GM23338 (cell line): ENCODE measurements around the gene WDR1. TPM values are rescaled to one million over a fixed set of nuclear protein-coding genes. Genes with fewer than 3 reads are reported as not detected.
A peak's percentile ranks its signal among the peaks of the same experiment; 100 is the strongest.

ENCODE experiments used
- ATAC-seq: fragments of 200-7000 bp; cut with Tn5 transposase; 3 replicates; pipeline ENCODE4 v1.9.1; 2020
- DNase-seq: peaks from one replicate; pipeline ENCODE4 v3.0.0-alpha.2; 2015; ENCODE audit warnings: low spot score
- H2AFZ ChIP-seq: fragments of 200-600 bp; sonication (generic); 2 replicates; pipeline ENCODE4 v1.8.0; 2016; ENCODE audit warnings: antibody characterized with exemption, mild to moderate bottlenecking, moderate library complexity
- H3F3A ChIP-seq: fragments of 200-600 bp; sonication (generic); replicated peaks from 2 replicates; pipeline ENCODE4 v1.8.0; 2017; ENCODE audit warnings: antibody characterized with exemption, mixed run types, low read depth
- H3K27ac ChIP-seq: fragments of 200-600 bp; sonication (generic); 2 replicates; pipeline ENCODE4 v1.6.1; 2016; ENCODE audit warnings: low read depth
- H3K27me3 ChIP-seq: fragments of 200-600 bp; sonication (generic); 2 replicates; pipeline ENCODE4 v1.8.0; 2016; ENCODE audit warnings: mild to moderate bottlenecking, mixed run types, moderate library complexity; ENCODE audit not compliant: insufficient read depth
- H3K36me3 ChIP-seq: fragments of 200-600 bp; sonication (generic); 2 replicates; pipeline ENCODE4 v1.8.0; 2016; ENCODE audit warnings: mild to moderate bottlenecking; ENCODE audit not compliant: insufficient read depth
- H3K4me1 ChIP-seq: fragments of 200-600 bp; sonication (generic); 2 replicates; pipeline ENCODE4 v1.8.0; 2016; ENCODE audit warnings: mild to moderate bottlenecking, moderate library complexity; ENCODE audit not compliant: insufficient read depth
- H3K4me2 ChIP-seq: fragments of 200-600 bp; sonication (generic); 2 replicates; pipeline ENCODE4 v1.7.1; 2017; ENCODE audit warnings: mixed run types
- H3K4me3 ChIP-seq: fragments of 200-600 bp; sonication (generic); 2 replicates; pipeline ENCODE4 v1.6.1; 2016; ENCODE audit warnings: mixed run types
- H3K79me2 ChIP-seq: fragments of 200-600 bp; sonication (generic); replicated peaks from 2 replicates; pipeline ENCODE4 v1.8.0; 2017; ENCODE audit warnings: mild to moderate bottlenecking; ENCODE audit not compliant: insufficient read depth
- H3K9me2 ChIP-seq: fragments of 200-600 bp; sonication (generic); 2 replicates; pipeline ENCODE4 v1.8.0; 2017; ENCODE audit not compliant: insufficient read depth
- H4K20me1 ChIP-seq: fragments of 200-600 bp; sonication (generic); replicated peaks from 2 replicates; pipeline ENCODE4 v1.8.0; 2017; ENCODE audit warnings: mild to moderate bottlenecking; ENCODE audit not compliant: insufficient read depth
- H3K27ac Mint-ChIP-seq: 2 replicates; pipeline ENCODE4 v1.8.0; 2020; ENCODE audit warnings: inconsistent platforms, mild to moderate bottlenecking, moderate library complexity, mixed read lengths
- H3K27me3 Mint-ChIP-seq: 3 replicates; pipeline ENCODE4 v1.8.0; 2022; ENCODE audit warnings: low read depth, mild to moderate bottlenecking, moderate library complexity, mixed read lengths, inconsistent platforms; ENCODE audit not compliant: insufficient read depth, poor library complexity
- H3K36me3 Mint-ChIP-seq: 3 replicates; pipeline ENCODE4 v1.8.0; 2021; ENCODE audit warnings: low read depth, mild to moderate bottlenecking, inconsistent platforms, moderate library complexity, mixed read lengths
- H3K4me1 Mint-ChIP-seq: 3 replicates; pipeline ENCODE4 v1.8.0; 2020; ENCODE audit warnings: mild to moderate bottlenecking, inconsistent platforms, mixed read lengths
- H3K4me3 Mint-ChIP-seq: 3 replicates; pipeline ENCODE4 v1.8.0; 2021; ENCODE audit warnings: moderate library complexity, mild to moderate bottlenecking, inconsistent platforms, mixed read lengths
- H3K9me3 Mint-ChIP-seq: 3 replicates; pipeline ENCODE4 v1.8.0; 2020; ENCODE audit warnings: moderate library complexity, mild to moderate bottlenecking, inconsistent platforms, mixed read lengths
- CREB1 ChIP-seq: fragments of 250-450 bp; sonication (Bioruptor Pico); IDR thresholded peaks from 2 replicates; pipeline ENCODE4 v1.5.0; 2020; ENCODE audit warnings: low read depth, mild to moderate bottlenecking, moderate library complexity
- EZH2 ChIP-seq: fragments of 200-600 bp; sonication (generic); IDR thresholded peaks from one replicate; pipeline ENCODE4 v1.8.0; 2017; ENCODE audit warnings: antibody characterized with exemption, mild to moderate bottlenecking, low read depth; ENCODE audit not compliant: unreplicated experiment
- EZH2phosphoT487 ChIP-seq: fragments of 200-600 bp; sonication (generic); IDR thresholded peaks from one replicate; pipeline ENCODE4 v1.8.1; 2018; ENCODE audit warnings: antibody characterized with exemption; ENCODE audit not compliant: unreplicated experiment
- JUNB ChIP-seq: IDR thresholded peaks from one replicate; pipeline ENCODE4 v1.6.1; 2016; ENCODE audit warnings: antibody characterized with exemption; ENCODE audit not compliant: unreplicated experiment
- NANOG ChIP-seq: IDR thresholded peaks from 2 replicates; pipeline ENCODE4 v1.6.1; 2016; ENCODE audit warnings: antibody characterized with exemption, borderline replicate concordance
- POLR2AphosphoS5 ChIP-seq: IDR thresholded peaks from 2 replicates; pipeline ENCODE4 v1.6.1; 2016; ENCODE audit warnings: antibody characterized with exemption, low read depth
- STAT1 ChIP-seq: IDR thresholded peaks from one replicate; pipeline ENCODE4 v1.6.1; 2016; ENCODE audit warnings: antibody characterized with exemption; ENCODE audit not compliant: unreplicated experiment
- ZNF114 ChIP-seq: fragments of 250-450 bp; sonication (Bioruptor Pico); IDR thresholded peaks from 2 replicates; pipeline ENCODE4 v1.5.0; 2020; ENCODE audit warnings: mild to moderate bottlenecking, moderate library complexity
- ZNF331 ChIP-seq: fragments of 250-450 bp; sonication (Bioruptor Pico); IDR thresholded peaks from 2 replicates; pipeline ENCODE4 v1.5.0; 2020; ENCODE audit warnings: low read depth, mild to moderate bottlenecking, moderate library complexity
- polyA plus RNA-seq: library from polyadenylated mRNA; unstranded; fragments of >200 nt; fragmentation: Nextera tagmentation; extraction: Ambion mirVana; gene quantifications from 2 replicates; pipeline ENCODE4 v1.2.1, GENCODE V29; 2016
- total RNA-seq: library from RNA; depleted of rRNA; stranded (reverse); fragments of >200 nt; shearing (Covaris generic); gene quantifications from 2 replicates; pipeline ENCODE4 v1.2.3, GENCODE V29; 2014
- TF ChIP-seq, protein P1 (sequence below), 2 experiments: fragments of 200-600 bp in 1 of 2; sonication (generic) in 1 of 2; conservative IDR thresholded peaks; 2 replicates each; pipeline versions ENCODE4 v1.5.1 to v1.6.1; 2016 to 2017; ENCODE audit warnings: antibody characterized with exemption in 2 of 2, low read depth in 2 of 2, mild to moderate bottlenecking in 2 of 2, moderate library complexity in 1 of 2
- TF ChIP-seq, protein P2 (sequence below): IDR thresholded peaks from 2 replicates; pipeline ENCODE4 v1.6.1; 2016; ENCODE audit warnings: antibody characterized with exemption

WDR1 gene
- total and polyA plus RNA-seq, 2 experiments from 2014 or later, result 93.2 to 248 TPM

GRCh38 chr4:10089346-10089745 is 27.3 kb downstream of the WDR1 start:
- Mint-ChIP-seq H3K36me3 (peaks cover 97% of the 10 kb centered on the region), H3K27ac (no peak overlapping the region), H3K9me3 (no peaks in the 10 kb centered on the region), H3K27me3 (peaks cover 13% of the 10 kb centered on the region), H3K4me1 (peaks cover 24% of the 10 kb centered on the region), H3K4me3 (no peak overlapping the region)
- Histone ChIP-seq H3K36me3 (peaks cover 30% of the 10 kb centered on the region; the same call in 1 of the 2 replicates), H3K27me3 (no peaks in the 10 kb centered on the region), H3F3A (no peaks in the 10 kb centered on the region), H2AFZ (no peak overlapping the region), H3K4me1 (peaks cover 5% of the 10 kb centered on the region; the same call in 1 of the 2 replicates), H3K4me3 (no peak overlapping the region), H3K79me2 (peaks cover 50% of the 10 kb centered on the region), H3K4me2 (no peak overlapping the region), H4K20me1 (peaks cover 21% of the 10 kb centered on the region), H3K27ac (no peak overlapping the region), H3K9me2 (no peaks in the 10 kb centered on the region)
- ATAC-seq, result peak; percentile 36
- no peak for TF ChIP-seq ZNF114
- TF ChIP-seq, protein P1, sequence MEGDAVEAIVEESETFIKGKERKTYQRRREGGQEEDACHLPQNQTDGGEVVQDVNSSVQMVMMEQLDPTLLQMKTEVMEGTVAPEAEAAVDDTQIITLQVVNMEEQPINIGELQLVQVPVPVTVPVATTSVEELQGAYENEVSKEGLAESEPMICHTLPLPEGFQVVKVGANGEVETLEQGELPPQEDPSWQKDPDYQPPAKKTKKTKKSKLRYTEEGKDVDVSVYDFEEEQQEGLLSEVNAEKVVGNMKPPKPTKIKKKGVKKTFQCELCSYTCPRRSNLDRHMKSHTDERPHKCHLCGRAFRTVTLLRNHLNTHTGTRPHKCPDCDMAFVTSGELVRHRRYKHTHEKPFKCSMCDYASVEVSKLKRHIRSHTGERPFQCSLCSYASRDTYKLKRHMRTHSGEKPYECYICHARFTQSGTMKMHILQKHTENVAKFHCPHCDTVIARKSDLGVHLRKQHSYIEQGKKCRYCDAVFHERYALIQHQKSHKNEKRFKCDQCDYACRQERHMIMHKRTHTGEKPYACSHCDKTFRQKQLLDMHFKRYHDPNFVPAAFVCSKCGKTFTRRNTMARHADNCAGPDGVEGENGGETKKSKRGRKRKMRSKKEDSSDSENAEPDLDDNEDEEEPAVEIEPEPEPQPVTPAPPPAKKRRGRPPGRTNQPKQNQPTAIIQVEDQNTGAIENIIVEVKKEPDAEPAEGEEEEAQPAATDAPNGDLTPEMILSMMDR (conservative IDR thresholded peaks at IDR 0.05; ENCODE audit: low read depth in 2 of 2), result peak; percentile 61 to 65
- DNase-seq, result peak; percentile 64

- Histone ChIP-seq H3K4me1 (peaks cover 5% of the 10 kb centered on the region; the same call in 1 of the 2 replicates), H2AFZ (no peak overlapping the region), H3K4me2 (no peak overlapping the region), H3K9me2 (no peaks in the 10 kb centered on the region), H3K27ac (no peak overlapping the region), H3K36me3 (peaks cover 26% of the 10 kb centered on the region; the same call in 1 of the 2 replicates), H3F3A (no peaks in the 10 kb centered on the region), H3K27me3 (no peaks in the 10 kb centered on the region), H3K4me3 (no peak overlapping the region), H3K79me2 (peaks cover 41% of the 10 kb centered on the region), H4K20me1 (peaks cover 21% of the 10 kb centered on the region)
- DNase-seq, result no peak
- Mint-ChIP-seq H3K27me3 (peaks cover 11% of the 10 kb centered on the region), H3K4me1 (peaks cover 15% of the 10 kb centered on the region), H3K4me3 (no peak overlapping the region), H3K36me3 (peaks cover 97% of the 10 kb centered on the region), H3K27ac (no peak overlapping the region), H3K9me3 (no peaks in the 10 kb centered on the region)
- TF ChIP-seq JUNB, result no peak
- TF ChIP-seq, protein P2, sequence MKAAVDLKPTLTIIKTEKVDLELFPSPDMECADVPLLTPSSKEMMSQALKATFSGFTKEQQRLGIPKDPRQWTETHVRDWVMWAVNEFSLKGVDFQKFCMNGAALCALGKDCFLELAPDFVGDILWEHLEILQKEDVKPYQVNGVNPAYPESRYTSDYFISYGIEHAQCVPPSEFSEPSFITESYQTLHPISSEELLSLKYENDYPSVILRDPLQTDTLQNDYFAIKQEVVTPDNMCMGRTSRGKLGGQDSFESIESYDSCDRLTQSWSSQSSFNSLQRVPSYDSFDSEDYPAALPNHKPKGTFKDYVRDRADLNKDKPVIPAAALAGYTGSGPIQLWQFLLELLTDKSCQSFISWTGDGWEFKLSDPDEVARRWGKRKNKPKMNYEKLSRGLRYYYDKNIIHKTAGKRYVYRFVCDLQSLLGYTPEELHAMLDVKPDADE, result no peak
- TF ChIP-seq STAT1, result no peak
- TF ChIP-seq POLR2AphosphoS5, result no peak
- no peak for TF ChIP-seq ZNF331 (CRISPR knock-in tag)
- TF ChIP-seq NANOG, result no peak
- TF ChIP-seq EZH2phosphoT487, result no peak
- no peak for TF ChIP-seq CREB1 (CRISPR knock-in tag)
- TF ChIP-seq EZH2, result no peak
- no peak for ATAC-seq
Measured at GRCh38 chr4:10088135-10089010, 28.2 kb downstream of the WDR1 start.
